GM12891 (cell line): Measurements from ENCODE around the gene IFI16.

Experiments used
- POLR2A ChIP-seq: IDR thresholded peaks from 2 replicates; pipeline ENCODE4 v1.6.1; 2011; ENCODE audit warnings: low read depth, low read length, control low read depth
- POLR2AphosphoS5 ChIP-seq: IDR thresholded peaks from 2 replicates; pipeline ENCODE4 v1.6.1; 2011; ENCODE audit warnings: low read depth, low read length, control low read depth
- POU2F2 ChIP-seq: IDR thresholded peaks from 2 replicates; pipeline ENCODE4 v1.6.1; 2011; ENCODE audit warnings: low read depth, mild to moderate bottlenecking, control low read depth, low read length, moderate library complexity
- TAF1 ChIP-seq: IDR thresholded peaks from 2 replicates; pipeline ENCODE4 v1.6.1; 2011; ENCODE audit warnings: low read depth, low read length, control low read depth

DNA sequence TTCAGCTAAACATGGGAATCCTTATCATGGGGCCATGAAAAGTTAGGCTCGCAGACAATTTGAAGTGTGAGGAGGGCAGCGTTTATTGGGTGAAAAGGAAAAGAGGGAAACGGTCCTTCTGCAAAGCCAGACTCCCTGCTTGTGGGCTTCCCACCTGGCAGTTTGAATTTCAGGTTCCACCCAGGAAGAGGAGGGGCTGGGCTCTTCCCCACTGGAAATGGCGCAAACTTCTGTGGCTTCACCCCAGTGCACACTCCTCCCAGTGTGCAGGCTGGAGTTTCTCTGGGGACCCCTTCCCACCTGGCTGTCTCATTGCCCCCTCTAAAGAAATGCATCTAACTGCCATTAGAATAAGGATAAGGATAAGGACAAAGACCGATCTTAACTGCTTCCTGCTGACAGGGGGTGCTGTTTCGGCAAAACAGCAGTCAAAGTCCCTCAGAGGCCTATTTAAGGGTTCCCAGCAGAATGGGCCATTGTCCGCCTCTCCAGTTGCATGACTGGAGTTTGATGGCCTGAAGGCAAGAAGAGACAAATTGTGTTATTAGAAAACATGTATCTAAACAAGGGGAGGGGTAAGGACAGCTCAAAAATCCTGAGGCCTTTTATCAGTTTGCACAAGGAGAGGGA, 46.5 kb downstream of the IFI16 start:
- TF ChIP-seq POLR2A: no peak; the same call in 1 of the 2 replicates
- no peak for TF ChIP-seq POLR2AphosphoS5
- no peak for TF ChIP-seq TAF1
- no peak for TF ChIP-seq POU2F2
